ENCODE data around the gene WWOX. TPM values are rescaled to one million over a fixed set of nuclear protein-coding genes. Genes with fewer than 3 reads are reported as not detected.

Gene WWOX
- total RNA-seq, 1 experiment from 2014 or later = 79.9 TPM

DNA sequence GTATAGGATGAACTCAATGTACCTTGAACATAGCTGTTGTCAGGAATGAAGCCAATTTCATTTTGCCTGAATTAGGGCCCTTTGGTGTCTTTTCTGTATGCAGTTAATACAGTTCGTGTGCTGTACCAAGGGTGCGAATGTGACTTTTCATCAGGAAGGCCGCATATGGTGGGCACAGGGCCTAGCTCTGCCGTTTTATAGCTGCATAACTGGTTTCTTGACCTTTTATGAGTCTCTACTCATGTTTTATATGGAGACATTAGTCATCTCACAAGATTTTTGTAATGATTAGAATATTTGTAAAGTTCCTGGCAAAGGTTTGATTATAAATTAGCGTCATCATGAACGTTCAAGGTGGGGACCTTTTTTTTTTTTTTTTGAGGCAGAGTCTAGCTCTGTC is 989.5 kb downstream of the WWOX start:
- H3K27me3 ChIP-seq (replicated peaks; ENCODE audit: insufficient read depth, low read depth, low read length, poor library complexity) = no peaks in the 10 kb centered on the region
- ChIA-PET CTCF (no interaction called here), POLR2A (ENCODE audit: low non-redundant PET) (no interaction called here)
- H3K4me3 ChIP-seq (ENCODE audit: low read depth, low read length, poor library complexity, severe bottlenecking) = no peak overlapping the region
- no peaks in the 10 kb centered on the region for H3K9me3 ChIP-seq (ENCODE audit: low read depth, low read length, poor library complexity, severe bottlenecking)
- H3K27ac ChIP-seq (ENCODE audit: low read depth, low read length, poor library complexity, severe bottlenecking) = no peak overlapping the region
- H3K36me3 ChIP-seq (ENCODE audit: insufficient read depth, low read length, poor library complexity, severe bottlenecking) = no peaks in the 10 kb centered on the region
- no TSS peak for BruUV-seq (replicated peaks)
- intact Hi-C loops (cut with micrococcal nuclease; ENCODE audit: unreplicated experiment) = no loop called here
- TF ChIP-seq, protein P1, sequence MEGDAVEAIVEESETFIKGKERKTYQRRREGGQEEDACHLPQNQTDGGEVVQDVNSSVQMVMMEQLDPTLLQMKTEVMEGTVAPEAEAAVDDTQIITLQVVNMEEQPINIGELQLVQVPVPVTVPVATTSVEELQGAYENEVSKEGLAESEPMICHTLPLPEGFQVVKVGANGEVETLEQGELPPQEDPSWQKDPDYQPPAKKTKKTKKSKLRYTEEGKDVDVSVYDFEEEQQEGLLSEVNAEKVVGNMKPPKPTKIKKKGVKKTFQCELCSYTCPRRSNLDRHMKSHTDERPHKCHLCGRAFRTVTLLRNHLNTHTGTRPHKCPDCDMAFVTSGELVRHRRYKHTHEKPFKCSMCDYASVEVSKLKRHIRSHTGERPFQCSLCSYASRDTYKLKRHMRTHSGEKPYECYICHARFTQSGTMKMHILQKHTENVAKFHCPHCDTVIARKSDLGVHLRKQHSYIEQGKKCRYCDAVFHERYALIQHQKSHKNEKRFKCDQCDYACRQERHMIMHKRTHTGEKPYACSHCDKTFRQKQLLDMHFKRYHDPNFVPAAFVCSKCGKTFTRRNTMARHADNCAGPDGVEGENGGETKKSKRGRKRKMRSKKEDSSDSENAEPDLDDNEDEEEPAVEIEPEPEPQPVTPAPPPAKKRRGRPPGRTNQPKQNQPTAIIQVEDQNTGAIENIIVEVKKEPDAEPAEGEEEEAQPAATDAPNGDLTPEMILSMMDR (conservative IDR thresholded peaks at IDR 0.05; ENCODE audit: low read depth, low read length) = no peak
- no peak for TF ChIP-seq EZH2 (IDR thresholded peaks at IDR 0.05; ENCODE audit: borderline replicate concordance, low read depth, low read length, poor library complexity, severe bottlenecking)
- no peak for DNase-seq (ENCODE audit: low spot score)
- no peaks in the 10 kb centered on the region for H3K4me1 ChIP-seq (ENCODE audit: insufficient read depth, low read length, poor library complexity, severe bottlenecking)

DNA sequence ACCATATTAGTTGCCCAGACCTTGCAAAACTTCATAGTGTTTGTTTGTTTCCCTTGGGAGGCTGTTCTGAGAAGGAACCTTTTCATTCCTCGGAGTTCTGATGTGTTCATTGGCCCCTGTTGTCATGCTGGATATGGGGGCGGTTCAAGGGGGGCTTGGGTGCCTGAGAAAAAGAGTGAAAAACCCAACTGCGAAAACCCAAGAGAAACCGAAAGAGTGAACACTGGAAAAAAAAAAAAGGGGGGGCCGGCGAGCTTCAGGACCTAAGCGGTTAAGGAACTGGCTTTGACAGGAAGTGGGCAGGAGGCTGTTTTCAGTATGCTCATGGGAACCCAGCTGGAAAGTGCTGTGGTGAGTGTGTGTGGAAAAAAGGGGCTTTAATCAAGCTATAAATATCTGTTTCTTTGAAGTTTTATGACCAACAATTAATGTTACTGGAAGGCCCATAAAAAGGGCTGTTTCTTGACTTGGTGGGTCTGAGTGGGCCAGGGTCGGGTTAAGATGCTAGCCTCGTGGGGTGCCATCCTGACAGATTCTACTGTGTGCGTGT is 990.4 kb downstream of the WWOX start:
- Histone ChIP-seq H3K36me3 (ENCODE audit: insufficient read depth, low read length, poor library complexity, severe bottlenecking) (no peaks in the 10 kb centered on the region), H3K9me3 (ENCODE audit: low read depth, low read length, poor library complexity, severe bottlenecking) (no peaks in the 10 kb centered on the region), H3K27ac (ENCODE audit: low read depth, low read length, poor library complexity, severe bottlenecking) (no peak overlapping the region), H3K4me3 (ENCODE audit: low read depth, low read length, poor library complexity, severe bottlenecking) (no peak overlapping the region), H3K4me1 (ENCODE audit: insufficient read depth, low read length, poor library complexity, severe bottlenecking) (no peaks in the 10 kb centered on the region), H3K27me3 (replicated peaks; ENCODE audit: insufficient read depth, low read depth, low read length, poor library complexity) (no peaks in the 10 kb centered on the region)
- TF ChIP-seq, protein P1 (conservative IDR thresholded peaks at IDR 0.05; ENCODE audit: low read depth, low read length) = no peak
- TF ChIP-seq EZH2 (IDR thresholded peaks at IDR 0.05; ENCODE audit: borderline replicate concordance, low read depth, low read length, poor library complexity, severe bottlenecking) = no peak
- POLR2A ChIA-PET (ENCODE audit: low non-redundant PET) = no interaction called here
- BruUV-seq (replicated peaks) = no TSS peak
- DNase-seq (ENCODE audit: low spot score) = no peak
- CTCF ChIA-PET = no interaction called here
- intact Hi-C loops (cut with micrococcal nuclease; ENCODE audit: unreplicated experiment) = no loop called here

DNA sequence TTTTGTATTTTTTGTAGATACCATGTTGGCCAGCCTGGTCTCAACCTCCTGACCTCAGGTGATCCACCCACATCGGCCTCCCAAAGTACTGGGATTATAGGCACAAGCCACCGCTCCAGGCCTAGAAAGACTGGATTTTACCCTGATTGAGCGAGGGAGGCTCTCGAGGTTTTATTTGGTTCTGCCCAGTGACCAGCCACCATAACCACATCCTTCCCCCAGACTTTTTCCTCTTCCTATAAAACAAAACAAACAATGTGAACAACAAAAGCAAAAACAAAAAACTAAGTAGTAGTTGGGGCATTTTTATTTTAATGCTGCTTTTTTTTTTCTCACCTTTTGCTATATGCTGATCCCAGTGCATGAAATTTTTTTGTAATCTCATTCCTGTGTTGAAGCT is 991.5 kb downstream of the WWOX start:
- POLR2A ChIA-PET (ENCODE audit: low non-redundant PET) = no interaction called here
- H3K4me1 ChIP-seq (ENCODE audit: insufficient read depth, low read length, poor library complexity, severe bottlenecking) = no peaks in the 10 kb centered on the region
- H3K4me3 ChIP-seq (ENCODE audit: low read depth, low read length, poor library complexity, severe bottlenecking) = no peak overlapping the region
- no peaks in the 10 kb centered on the region for H3K9me3 ChIP-seq (ENCODE audit: low read depth, low read length, poor library complexity, severe bottlenecking)
- no TSS peak for BruUV-seq (replicated peaks)
- H3K27me3 ChIP-seq (replicated peaks; ENCODE audit: insufficient read depth, low read depth, low read length, poor library complexity) = no peaks in the 10 kb centered on the region
- no peaks in the 10 kb centered on the region for H3K36me3 ChIP-seq (ENCODE audit: insufficient read depth, low read length, poor library complexity, severe bottlenecking)
- CTCF ChIA-PET = no interaction called here
- H3K27ac ChIP-seq (ENCODE audit: low read depth, low read length, poor library complexity, severe bottlenecking) = no peak overlapping the region
- intact Hi-C loops (cut with micrococcal nuclease; ENCODE audit: unreplicated experiment) = no loop called here
- DNase-seq (ENCODE audit: low spot score) = no peak
- TF ChIP-seq, protein P1 (conservative IDR thresholded peaks at IDR 0.05; ENCODE audit: low read depth, low read length) = no peak
- TF ChIP-seq EZH2 (IDR thresholded peaks at IDR 0.05; ENCODE audit: borderline replicate concordance, low read depth, low read length, poor library complexity, severe bottlenecking) = no peak

All from A673 (cell line).